SH-SY5Y (cell line): ENCODE results near the gene RAB9A.

Source experiments
- GATA2 ChIP-seq: IDR thresholded peaks from 2 replicates; pipeline ENCODE4 v1.6.1; 2011; ENCODE audit warnings: mild to moderate bottlenecking, low read depth, low read length
- GATA3 ChIP-seq: IDR thresholded peaks from 2 replicates; pipeline ENCODE4 v1.6.1; 2011; ENCODE audit warnings: low read depth, mild to moderate bottlenecking, low read length, moderate library complexity

GRCh38 chrX:13664020-13664419 lies 24.9 kb upstream of the RAB9A start:
- TF ChIP-seq GATA2 (no peak), GATA3 (no peak)
